Prostate gland (tissue), 2 donors: ENCODE results near the gene GARIN3.

Experiments used
- POLR2A ChIP-seq: fragments of 450-650 bp; IDR thresholded peaks from one replicate; pipeline ENCODE4 v1.6.1; 2016; ENCODE audit warnings: antibody characterized with exemption, mild to moderate bottlenecking
- TF ChIP-seq, protein P1 (sequence below), 4 experiments: fragments of 200-600 bp in 2 of 4; fragments of 450-650 bp in 2 of 4; sonication (generic) in 2 of 4; IDR thresholded peaks; 1 replicate in 3 of 4; 2 replicates in 1 of 4; pipeline ENCODE4 v1.5.1; 2016 to 2019; ENCODE audit warnings: antibody characterized with exemption in 4 of 4, mild to moderate bottlenecking in 2 of 4, moderate library complexity in 2 of 4

DNA sequence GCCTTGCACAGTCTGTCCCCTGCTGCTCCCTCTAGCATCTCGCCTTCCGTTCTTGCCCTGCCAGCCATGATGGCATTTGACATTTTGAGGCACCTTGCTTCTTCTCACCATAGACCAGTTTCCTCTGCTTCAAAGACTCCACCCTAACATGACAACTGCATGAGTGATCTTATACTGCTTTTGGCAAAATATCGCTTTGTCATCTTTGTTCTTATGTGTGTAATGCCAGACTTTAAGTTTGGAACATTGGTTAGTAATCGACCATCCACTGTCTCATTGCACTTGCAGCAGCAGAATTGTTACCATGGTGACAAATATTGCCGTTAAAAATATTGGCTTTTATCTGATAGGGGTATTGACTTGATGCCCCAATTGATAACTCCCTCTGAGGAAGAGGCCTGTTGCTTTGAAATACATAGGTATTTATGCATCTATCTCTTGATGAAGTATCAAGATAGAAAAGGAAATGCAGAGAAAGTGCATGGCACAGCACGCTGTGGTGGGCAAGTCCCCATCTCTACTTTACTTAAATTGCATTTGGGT, 6.8 kb downstream of the GARIN3 start:
- TF ChIP-seq POLR2A = no peak
- TF ChIP-seq, protein P1, sequence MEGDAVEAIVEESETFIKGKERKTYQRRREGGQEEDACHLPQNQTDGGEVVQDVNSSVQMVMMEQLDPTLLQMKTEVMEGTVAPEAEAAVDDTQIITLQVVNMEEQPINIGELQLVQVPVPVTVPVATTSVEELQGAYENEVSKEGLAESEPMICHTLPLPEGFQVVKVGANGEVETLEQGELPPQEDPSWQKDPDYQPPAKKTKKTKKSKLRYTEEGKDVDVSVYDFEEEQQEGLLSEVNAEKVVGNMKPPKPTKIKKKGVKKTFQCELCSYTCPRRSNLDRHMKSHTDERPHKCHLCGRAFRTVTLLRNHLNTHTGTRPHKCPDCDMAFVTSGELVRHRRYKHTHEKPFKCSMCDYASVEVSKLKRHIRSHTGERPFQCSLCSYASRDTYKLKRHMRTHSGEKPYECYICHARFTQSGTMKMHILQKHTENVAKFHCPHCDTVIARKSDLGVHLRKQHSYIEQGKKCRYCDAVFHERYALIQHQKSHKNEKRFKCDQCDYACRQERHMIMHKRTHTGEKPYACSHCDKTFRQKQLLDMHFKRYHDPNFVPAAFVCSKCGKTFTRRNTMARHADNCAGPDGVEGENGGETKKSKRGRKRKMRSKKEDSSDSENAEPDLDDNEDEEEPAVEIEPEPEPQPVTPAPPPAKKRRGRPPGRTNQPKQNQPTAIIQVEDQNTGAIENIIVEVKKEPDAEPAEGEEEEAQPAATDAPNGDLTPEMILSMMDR (IDR thresholded peaks at IDR 0.05) = no peak
